Activated naive CD4-positive, alpha-beta T cell treated with anti-CD3 and anti-CD28 coated beads, Interleukin-2, amount 50 U/mL, for 72 hours (primary cell): ENCODE results near the gene MROH2A. TPM values are rescaled to one million over a fixed set of nuclear protein-coding genes. Genes with fewer than 3 reads are reported as not detected.

Experiments
- ATAC-seq, 2 donors: fragments of 150-1000 bp; cut with Tn5 transposase; 2 replicates each; pipeline ENCODE4 v1.10.0; 2021; ENCODE audit warnings: mild to moderate bottlenecking in 2 of 2, moderate library complexity in 2 of 2
- DNase-seq, 2 donors: peaks; one replicate each; pipeline ENCODE4 v3.0.0; 2021 to 2022; ENCODE audit warnings: low spot score in 2 of 2
- H3K27ac Mint-ChIP-seq, 2 donors: one replicate each; pipeline ENCODE4 v1.8.0; 2022; ENCODE audit warnings: mild to moderate bottlenecking in 2 of 2, mixed read lengths in 2 of 2
- H3K36me3 Mint-ChIP-seq, 2 donors: one replicate each; pipeline ENCODE4 v1.8.0; 2022; ENCODE audit warnings: mixed read lengths in 2 of 2
- H3K9me3 Mint-ChIP-seq, 2 donors: one replicate each; pipeline ENCODE4 v1.8.0; 2022; ENCODE audit warnings: mixed read lengths in 2 of 2
- total RNA-seq, 2 donors: library from RNA; stranded (reverse); gene quantifications; one replicate each; pipeline ENCODE4 v1.2.3, GENCODE V29; 2022

Gene MROH2A
- total RNA-seq, 2 donors from 2014 or later: not detected

- no peak overlapping the region for H3K27ac Mint-ChIP-seq
- no peaks in the 10 kb centered on the region for H3K36me3 Mint-ChIP-seq
- DNase-seq: no peak
- H3K9me3 Mint-ChIP-seq: no peaks in the 10 kb centered on the region
- no peak for ATAC-seq
Measured at GRCh38 chr2:233758849-233759248, 19.3 kb upstream of the MROH2A start.

DNA sequence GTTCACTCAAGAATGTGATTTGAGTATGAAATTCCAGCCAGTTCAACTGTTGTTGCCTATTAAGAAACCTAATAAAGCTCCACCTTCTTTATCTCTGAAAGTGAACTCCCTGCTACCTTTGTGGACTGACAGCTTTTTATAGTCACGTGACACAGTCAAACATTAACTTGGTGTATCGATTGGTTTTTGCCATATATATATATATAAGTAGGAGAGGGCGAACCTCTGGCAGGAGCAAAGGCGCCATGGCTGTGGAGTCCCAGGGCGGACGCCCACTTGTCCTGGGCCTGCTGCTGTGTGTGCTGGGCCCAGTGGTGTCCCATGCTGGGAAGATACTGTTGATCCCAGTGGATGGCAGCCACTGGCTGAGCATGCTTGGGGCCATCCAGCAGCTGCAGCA lies 18.1 kb upstream of the MROH2A start, which contains the start of gene UGT1A1:
Gene UGT1A1 (plus strand): TSS at position 228 of the 400 bp plus-strand sequence. CDS start 18 bp downstream, at position 246.
- Mint-ChIP-seq H3K9me3 (no peaks in the 10 kb centered on the region), H3K27ac (no peak within 1 kb of the TSS), H3K36me3 (no peaks in the 10 kb centered on the region)
- no peak for DNase-seq
- ATAC-seq: no peak

DNA sequence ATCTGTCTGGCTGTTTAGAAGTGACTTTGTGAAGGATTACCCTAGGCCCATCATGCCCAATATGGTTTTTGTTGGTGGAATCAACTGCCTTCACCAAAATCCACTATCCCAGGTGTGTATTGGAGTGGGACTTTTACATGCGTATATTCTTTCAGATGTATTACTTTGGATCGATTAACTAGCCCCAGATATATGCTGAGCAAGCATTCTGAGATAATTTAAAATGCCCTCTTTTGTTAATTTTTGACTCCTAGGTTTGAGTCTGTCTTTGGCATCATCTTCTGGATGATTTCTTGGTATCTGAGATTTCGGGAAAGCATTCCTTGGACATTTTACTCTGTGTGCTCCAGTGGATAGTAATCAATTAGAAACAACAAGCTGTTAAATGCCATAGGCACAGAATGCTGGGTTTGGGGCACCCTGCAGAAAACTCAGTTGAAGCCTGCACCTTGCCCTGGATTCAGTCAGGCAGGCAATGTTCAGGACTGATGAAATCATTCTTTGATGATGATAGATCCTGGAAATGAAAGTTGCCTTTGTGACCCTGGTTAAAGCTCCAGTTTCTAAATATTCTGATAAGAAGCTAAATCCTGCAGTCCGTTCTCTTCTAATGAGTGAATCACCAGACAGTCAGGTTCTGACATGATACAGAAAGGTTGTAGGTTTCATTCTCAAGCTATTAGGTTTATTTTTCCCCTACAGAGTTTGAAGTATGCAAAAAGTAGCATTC lies 16.9 kb upstream of the MROH2A start:
- ATAC-seq (no peak), DNase-seq (no peak)
- no peak overlapping the region for H3K27ac Mint-ChIP-seq
- H3K9me3 Mint-ChIP-seq: no peaks in the 10 kb centered on the region
- no peaks in the 10 kb centered on the region for H3K36me3 Mint-ChIP-seq

DNA sequence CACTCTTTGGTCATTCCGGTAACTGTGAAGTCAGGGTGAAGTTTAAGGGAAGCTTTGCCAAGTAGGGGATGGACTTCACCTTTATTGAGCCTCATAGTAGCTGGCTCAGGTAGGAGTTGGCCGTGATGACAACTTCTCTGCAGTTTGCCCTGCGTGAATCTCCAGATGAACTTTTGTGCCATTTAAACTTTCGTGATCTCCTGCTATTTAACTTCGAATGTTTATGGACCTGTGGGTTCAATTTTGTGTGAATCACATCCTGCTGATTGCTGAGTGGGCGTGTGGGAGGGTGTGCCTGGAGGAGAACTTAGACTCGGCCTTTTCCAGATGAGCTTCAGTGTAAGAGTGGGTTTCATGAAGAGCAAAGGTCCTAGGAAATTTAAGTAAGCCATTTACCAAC lies 13.9 kb upstream of the MROH2A start:
- ATAC-seq (no peak), DNase-seq (no peak)
- Mint-ChIP-seq H3K27ac (no peak overlapping the region), H3K9me3 (no peaks in the 10 kb centered on the region), H3K36me3 (no peaks in the 10 kb centered on the region)

DNA sequence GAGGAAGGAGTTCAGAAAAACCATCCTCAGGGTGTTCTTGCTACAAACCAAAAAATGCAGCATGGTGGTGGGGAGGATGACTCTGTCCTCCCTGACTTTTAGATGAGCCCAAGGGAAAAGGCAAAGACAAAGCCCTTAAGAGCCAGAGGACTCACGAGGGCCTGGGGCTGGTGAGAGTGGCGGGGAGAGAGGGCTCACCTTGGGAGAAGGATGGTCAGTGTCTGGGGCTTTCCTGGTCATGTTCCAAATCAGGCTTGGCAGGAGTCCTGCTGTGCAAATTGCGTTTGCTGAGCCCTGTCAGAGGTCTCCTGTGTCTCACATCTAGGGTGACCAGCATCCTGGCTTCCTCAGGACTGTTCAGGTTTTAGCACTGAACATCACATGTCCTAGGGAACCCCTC lies 13.4 kb upstream of the MROH2A start:
- Mint-ChIP-seq H3K27ac (no peak overlapping the region), H3K9me3 (no peaks in the 10 kb centered on the region), H3K36me3 (no peaks in the 10 kb centered on the region)
- ATAC-seq (no peak), DNase-seq (no peak)

- DNase-seq (no peak), ATAC-seq (no peak)
- no peaks in the 10 kb centered on the region for H3K36me3 Mint-ChIP-seq
- H3K27ac Mint-ChIP-seq: no peak overlapping the region
- no peaks in the 10 kb centered on the region for H3K9me3 Mint-ChIP-seq
Measured at GRCh38 chr2:233766416-233766815, 11.7 kb upstream of the MROH2A start.

- Mint-ChIP-seq H3K27ac (no peak overlapping the region), H3K9me3 (no peaks in the 10 kb centered on the region), H3K36me3 (no peaks in the 10 kb centered on the region)
- ATAC-seq: no peak
- no peak for DNase-seq
Measured at GRCh38 chr2:233768076-233768475, 10.1 kb upstream of the MROH2A start.

DNA sequence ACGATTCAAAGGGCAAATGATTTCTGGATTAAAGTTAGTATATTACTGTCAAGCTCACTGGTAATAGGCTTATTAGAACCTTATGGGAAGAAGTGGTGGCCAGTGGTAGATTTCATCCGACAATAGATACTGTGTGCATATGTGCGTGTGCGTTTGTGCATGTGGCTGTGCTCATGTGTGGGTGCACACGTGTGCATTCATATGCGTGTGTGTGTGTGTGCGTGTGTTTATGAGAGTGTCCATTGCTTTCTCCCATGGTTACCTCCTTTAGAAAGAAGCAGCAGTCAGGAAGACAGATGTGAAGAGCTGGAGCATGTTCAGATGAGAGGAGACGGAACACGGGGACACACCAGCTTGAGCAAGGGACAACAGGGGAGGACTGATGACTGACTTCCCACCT lies 8.9 kb upstream of the MROH2A start:
- no peaks in the 10 kb centered on the region for H3K9me3 Mint-ChIP-seq
- DNase-seq (no peak), ATAC-seq (no peak)
- H3K36me3 Mint-ChIP-seq: no peaks in the 10 kb centered on the region
- H3K27ac Mint-ChIP-seq: no peak overlapping the region

DNA sequence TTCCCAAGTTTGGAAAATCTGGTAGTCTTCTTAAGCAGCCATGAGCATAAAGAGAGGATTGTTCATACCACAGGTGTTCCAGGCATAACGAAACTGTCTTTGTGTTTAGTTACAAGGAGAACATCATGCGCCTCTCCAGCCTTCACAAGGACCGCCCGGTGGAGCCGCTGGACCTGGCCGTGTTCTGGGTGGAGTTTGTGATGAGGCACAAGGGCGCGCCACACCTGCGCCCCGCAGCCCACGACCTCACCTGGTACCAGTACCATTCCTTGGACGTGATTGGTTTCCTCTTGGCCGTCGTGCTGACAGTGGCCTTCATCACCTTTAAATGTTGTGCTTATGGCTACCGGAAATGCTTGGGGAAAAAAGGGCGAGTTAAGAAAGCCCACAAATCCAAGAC lies 6.0 kb upstream of the MROH2A start:
- Mint-ChIP-seq H3K9me3 (peaks cover 12% of the 10 kb centered on the region in 2 donors), H3K36me3 (peaks cover 12 to 20% of the 10 kb centered on the region in 2 donors), H3K27ac (no peak overlapping the region)
- DNase-seq: no peak
- ATAC-seq: no peak

DNA sequence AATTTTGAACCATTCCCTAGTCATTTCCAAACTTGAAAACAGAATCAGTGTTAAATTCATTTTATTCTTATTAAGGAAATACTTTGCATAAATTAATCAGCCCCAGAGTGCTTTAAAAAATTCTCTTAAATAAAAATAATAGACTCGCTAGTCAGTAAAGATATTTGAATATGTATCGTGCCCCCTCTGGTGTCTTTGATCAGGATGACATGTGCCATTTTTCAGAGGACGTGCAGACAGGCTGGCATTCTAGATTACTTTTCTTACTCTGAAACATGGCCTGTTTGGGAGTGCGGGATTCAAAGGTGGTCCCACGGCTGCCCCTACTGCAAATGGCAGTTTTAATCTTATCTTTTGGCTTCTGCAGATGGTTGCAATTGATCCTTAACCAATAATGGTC lies 5.5 kb upstream of the MROH2A start:
- H3K36me3 Mint-ChIP-seq: peaks cover 14 to 22% of the 10 kb centered on the region in 2 donors

DNA sequence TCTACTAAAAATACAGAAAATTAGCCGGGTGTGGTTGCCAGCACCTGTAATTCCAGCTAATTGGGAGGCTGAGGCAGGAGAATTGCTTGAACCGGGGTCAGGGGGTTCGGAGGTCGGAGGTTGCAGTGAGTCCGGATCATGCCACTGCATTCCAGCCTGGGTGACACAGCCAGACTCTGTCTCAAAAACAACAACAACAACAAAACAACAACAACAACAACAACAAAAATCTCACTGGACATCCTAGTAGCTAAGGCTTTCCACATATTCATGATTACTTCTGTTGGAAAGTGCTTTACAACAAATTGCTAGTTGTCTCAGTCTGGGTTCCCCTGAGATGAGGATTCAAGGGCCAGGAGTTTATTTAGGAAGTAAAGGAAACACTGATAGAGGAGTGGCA lies 4.3 kb upstream of the MROH2A start:
- no peak overlapping the region for H3K27ac Mint-ChIP-seq
- H3K36me3 Mint-ChIP-seq: peaks cover 19 to 22% of the 10 kb centered on the region in 2 donors
- peaks cover 12% of the 10 kb centered on the region in 2 donors for H3K9me3 Mint-ChIP-seq
- no peak for ATAC-seq
- no peak for DNase-seq

More for the DNA sequence above, 5.5 kb upstream of the MROH2A start:
- Mint-ChIP-seq H3K27ac (no peak overlapping the region), H3K9me3 (peaks cover 12% of the 10 kb centered on the region in 2 donors)
- ATAC-seq: no peak
- DNase-seq: no peak

DNA sequence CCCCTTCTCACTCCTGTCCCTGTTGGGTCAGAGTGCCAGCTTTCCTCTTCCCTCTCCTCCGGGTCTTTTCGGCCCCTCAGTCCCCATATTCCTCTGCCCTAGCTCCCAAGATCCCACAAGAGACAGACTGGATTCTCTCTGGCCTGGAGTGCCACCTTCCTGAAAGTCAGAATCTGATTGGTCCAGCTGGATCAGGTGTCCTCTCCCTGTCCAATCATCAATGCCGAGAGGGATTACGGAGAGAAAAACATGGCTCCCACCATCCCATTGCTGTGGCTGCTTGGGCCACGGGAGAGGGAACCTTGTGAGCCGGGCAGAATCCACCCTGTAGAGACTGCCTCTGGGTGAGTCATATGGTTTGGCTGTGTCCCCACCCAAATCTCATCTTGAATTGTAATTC lies 2.7 kb upstream of the MROH2A start:
- no peak for DNase-seq
- Mint-ChIP-seq H3K9me3 (peaks cover 12 to 17% of the 10 kb centered on the region in 2 donors), H3K27ac (no peak overlapping the region), H3K36me3 (peaks cover 19 to 22% of the 10 kb centered on the region in 2 donors)
- ATAC-seq: no peak

DNA sequence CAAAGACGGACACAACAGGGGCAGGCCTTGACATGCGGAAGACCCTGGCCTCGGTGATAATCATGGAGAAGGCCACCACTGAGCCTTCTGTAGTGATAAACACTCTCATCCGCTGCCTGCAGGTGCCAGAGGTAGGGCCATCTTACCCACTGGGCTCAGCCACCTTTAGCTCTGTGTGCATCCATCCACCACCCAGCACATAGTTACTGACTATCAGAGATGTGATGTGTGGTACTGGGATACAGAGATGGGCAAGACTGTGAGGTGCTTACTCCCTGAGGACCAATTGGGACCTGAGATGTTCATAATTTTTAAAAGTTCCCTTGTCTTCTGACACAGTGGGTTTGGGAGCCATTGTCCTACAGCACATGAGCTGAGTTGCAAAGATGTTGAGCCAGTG lies 1.6 kb downstream of the MROH2A start:
- DNase-seq (no peak), ATAC-seq (no peak)
- Mint-ChIP-seq H3K36me3 (peaks cover 19 to 22% of the 10 kb centered on the region in 2 donors), H3K27ac (no peak overlapping the region), H3K9me3 (peaks cover 12 to 17% of the 10 kb centered on the region in 2 donors)

DNA sequence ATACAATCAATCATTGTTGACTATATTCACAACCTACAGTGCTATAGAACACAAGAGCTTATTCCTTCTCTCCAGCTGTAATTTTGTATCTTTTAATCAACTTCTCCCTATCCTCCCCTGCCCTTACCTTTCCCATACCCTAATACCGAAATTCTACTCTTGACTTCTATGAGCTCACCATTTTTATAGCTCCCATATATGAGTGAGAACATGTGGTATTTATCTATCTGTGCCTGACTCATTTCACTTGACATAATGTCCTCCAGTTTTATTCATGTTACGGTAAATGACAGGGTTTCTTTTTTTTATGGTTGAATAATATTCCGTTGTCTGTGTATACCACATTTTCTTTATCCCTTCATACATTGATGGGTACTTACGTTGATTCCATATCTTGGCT lies 2.6 kb downstream of the MROH2A start:
- ATAC-seq: no peak
- Mint-ChIP-seq H3K27ac (no peak overlapping the region), H3K36me3 (peaks cover 14 to 16% of the 10 kb centered on the region in 2 donors), H3K9me3 (peaks cover 8 to 11% of the 10 kb centered on the region in 2 donors)
- no peak for DNase-seq

GRCh38 chr2:233789554-233789953 lies 11.4 kb downstream of the MROH2A start:
- ATAC-seq (no peak), DNase-seq (no peak)
- Mint-ChIP-seq H3K36me3 (peaks cover 0 to 8% of the 10 kb centered on the region in 2 donors), H3K27ac (no peak overlapping the region), H3K9me3 (peaks cover 0 to 7% of the 10 kb centered on the region in 2 donors)

DNA sequence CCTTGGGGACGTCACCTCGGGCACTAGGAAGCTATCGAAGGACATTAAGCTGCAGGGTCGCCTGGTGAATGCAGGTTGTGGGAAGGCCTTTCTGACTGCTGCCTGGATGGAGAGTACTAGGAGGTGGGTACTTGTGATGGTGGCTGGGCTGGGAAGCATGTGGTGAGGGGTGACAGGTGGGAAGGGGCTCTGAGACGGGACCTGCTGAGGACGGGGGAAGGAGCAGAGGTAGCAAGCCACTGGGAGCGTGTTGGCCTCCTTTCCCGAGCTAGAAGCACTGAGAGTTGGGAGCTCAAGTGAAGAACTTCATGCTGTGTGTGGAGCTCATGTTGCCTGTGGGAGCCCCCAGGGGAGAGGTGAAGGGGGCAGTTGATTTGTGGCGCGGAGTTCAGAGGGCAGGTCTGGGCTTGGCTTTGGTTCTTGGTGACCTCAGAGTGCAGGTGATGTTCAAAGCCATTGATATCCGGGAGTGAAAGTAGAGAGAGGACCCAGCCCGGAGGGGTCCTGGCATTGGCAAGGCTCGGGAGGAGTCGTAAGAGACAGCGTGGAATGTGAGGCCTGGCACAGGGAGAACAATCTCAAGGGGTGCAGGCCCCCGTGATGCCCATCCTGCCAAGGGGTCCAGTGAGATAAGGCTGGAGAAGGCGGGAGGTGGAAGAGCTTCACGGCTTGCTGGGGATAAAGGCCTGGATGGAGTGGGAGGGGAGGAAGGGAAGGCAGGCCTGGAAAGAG lies 13.2 kb downstream of the MROH2A start:
- peaks cover 0 to 2% of the 10 kb centered on the region in 2 donors for H3K36me3 Mint-ChIP-seq
- no peak overlapping the region for H3K27ac Mint-ChIP-seq
- peaks cover 0 to 2% of the 10 kb centered on the region in 2 donors for H3K9me3 Mint-ChIP-seq
- ATAC-seq (no peak), DNase-seq (no peak)

GRCh38 chr2:233791883-233792329 lies 13.8 kb downstream of the MROH2A start:
- no peaks in the 10 kb centered on the region for H3K36me3 Mint-ChIP-seq
- H3K27ac Mint-ChIP-seq: no peak overlapping the region
- ATAC-seq: no peak
- no peak for DNase-seq
- no peaks in the 10 kb centered on the region for H3K9me3 Mint-ChIP-seq

GRCh38 chr2:233792720-233793119 lies 14.6 kb downstream of the MROH2A start:
- no peak for ATAC-seq
- no peaks in the 10 kb centered on the region for H3K36me3 Mint-ChIP-seq
- no peak overlapping the region for H3K27ac Mint-ChIP-seq
- no peak for DNase-seq
- no peaks in the 10 kb centered on the region for H3K9me3 Mint-ChIP-seq
